H9 (cell line): ENCODE measurements around the gene LRCH1. TPM values are rescaled to one million over a fixed set of nuclear protein-coding genes. Genes with fewer than 3 reads are reported as not detected.

Experiments used
- DNase-seq: peaks from one replicate; pipeline ENCODE4 v3.0.0-alpha.2; 2017
- H2AFZ ChIP-seq: one replicate; pipeline ENCODE4 v1.6.1; 2013; ENCODE audit warnings: mild to moderate bottlenecking, low read length, control low read depth, moderate library complexity
- H2AK5ac ChIP-seq: 2 replicates; pipeline ENCODE4 v1.6.1; 2013; ENCODE audit warnings: low read length, control low read depth, mixed read lengths; ENCODE audit not compliant: insufficient read length
- H2BK120ac ChIP-seq: one replicate; pipeline ENCODE4 v1.6.1; 2013; ENCODE audit warnings: low read depth, mild to moderate bottlenecking, low read length, control low read depth, inconsistent platforms; ENCODE audit not compliant: poor library complexity, severe bottlenecking
- H2BK12ac ChIP-seq: 2 replicates; pipeline ENCODE4 v1.6.1; 2013; ENCODE audit warnings: low read length, control low read depth, mixed read lengths, low read depth; ENCODE audit not compliant: insufficient read length
- H2BK15ac ChIP-seq: 2 replicates; pipeline ENCODE4 v1.6.1; 2013; ENCODE audit warnings: low read depth, low read length, control low read depth
- H2BK20ac ChIP-seq: one replicate; pipeline ENCODE4 v1.6.1; 2013; ENCODE audit warnings: low read depth, mild to moderate bottlenecking, low read length, control low read depth, inconsistent platforms; ENCODE audit not compliant: poor library complexity, severe bottlenecking
- H2BK5ac ChIP-seq: 2 replicates; pipeline ENCODE4 v1.6.1; 2013; ENCODE audit warnings: low read length, control low read depth, mixed read lengths; ENCODE audit not compliant: insufficient read length
- H3K14ac ChIP-seq: 2 replicates; pipeline ENCODE4 v1.6.1; 2013; ENCODE audit warnings: low read length, control low read depth; ENCODE audit not compliant: insufficient read depth
- H3K18ac ChIP-seq: 2 replicates; pipeline ENCODE4 v1.6.1; 2013; ENCODE audit warnings: low read depth, mild to moderate bottlenecking, mixed read lengths, low read length, control low read depth; ENCODE audit not compliant: insufficient read length
- H3K23ac ChIP-seq: 2 replicates; pipeline ENCODE4 v1.6.1; 2013; ENCODE audit warnings: low read length, control low read depth, mixed read lengths, low read depth; ENCODE audit not compliant: insufficient read length
- H3K23me2 ChIP-seq: 2 replicates; pipeline ENCODE4 v1.6.1; 2013; ENCODE audit warnings: low read depth, mild to moderate bottlenecking, mixed read lengths, low read length, control low read depth; ENCODE audit not compliant: insufficient read length, poor library complexity, severe bottlenecking
- H3K27ac ChIP-seq: 2 replicates; pipeline ENCODE4 v1.5.1; 2013; ENCODE audit warnings: low read length, control low read depth, mixed read lengths, low read depth; ENCODE audit not compliant: insufficient read length
- H3K27me3 ChIP-seq: 2 replicates; pipeline ENCODE4 v1.6.1; 2013; ENCODE audit warnings: low read length, control low read depth, inconsistent platforms; ENCODE audit not compliant: insufficient read depth
- H3K4ac ChIP-seq: 2 replicates; pipeline ENCODE4 v1.6.1; 2013; ENCODE audit warnings: low read depth, mild to moderate bottlenecking, control low read depth, inconsistent platforms, low read length, moderate library complexity
- H3K4me1 ChIP-seq: 2 replicates; pipeline ENCODE4 v1.6.1; 2013; ENCODE audit warnings: low read length, control low read depth, inconsistent platforms; ENCODE audit not compliant: insufficient read depth
- H3K4me2 ChIP-seq: 2 replicates; pipeline ENCODE4 v1.6.1; 2013; ENCODE audit warnings: low read length, control low read depth, mixed read lengths; ENCODE audit not compliant: insufficient read length, insufficient read depth
- H3K56ac ChIP-seq: 2 replicates; pipeline ENCODE4 v1.6.1; 2013; ENCODE audit warnings: low read depth, mild to moderate bottlenecking, mixed read lengths, low read length, control low read depth; ENCODE audit not compliant: insufficient read length
- H3K79me1 ChIP-seq: 2 replicates; pipeline ENCODE4 v1.6.1; 2013; ENCODE audit warnings: low read depth, mild to moderate bottlenecking, moderate library complexity, low read length, control low read depth, inconsistent platforms; ENCODE audit not compliant: insufficient read depth, poor library complexity, severe bottlenecking
- H3K79me2 ChIP-seq: 2 replicates; pipeline ENCODE4 v1.6.1; 2013; ENCODE audit warnings: low read length, control low read depth, inconsistent platforms; ENCODE audit not compliant: insufficient read depth
- H3K9ac ChIP-seq: 2 replicates; pipeline ENCODE4 v1.6.1; 2013; ENCODE audit warnings: low read length, control low read depth, mixed read lengths; ENCODE audit not compliant: insufficient read length; ENCODE audit errors: extremely low read depth
- H3K9me3 ChIP-seq: one replicate; pipeline ENCODE4 v1.6.1; 2013; ENCODE audit warnings: low read depth, low read length, inconsistent platforms; ENCODE audit not compliant: control insufficient read depth
- H3T11ph ChIP-seq: one replicate; pipeline ENCODE4 v1.6.1; 2013; ENCODE audit warnings: mild to moderate bottlenecking, low read length, control low read depth, inconsistent platforms
- H4K20me1 ChIP-seq: one replicate; pipeline ENCODE4 v1.6.1; 2013; ENCODE audit not compliant: control insufficient read depth, insufficient read length, insufficient read depth
- H4K5ac ChIP-seq: 2 replicates; pipeline ENCODE4 v1.6.1; 2013; ENCODE audit warnings: low read depth, mild to moderate bottlenecking, mixed read lengths, low read length, control low read depth; ENCODE audit not compliant: insufficient read length
- H4K8ac ChIP-seq: replicated peaks from 2 replicates; pipeline ENCODE4 v1.6.1; 2013; ENCODE audit warnings: low read length, control low read depth, mixed read lengths, low read depth; ENCODE audit not compliant: insufficient read length
- H4K91ac ChIP-seq: 2 replicates; pipeline ENCODE4 v1.6.1; 2013; ENCODE audit warnings: low read depth, mild to moderate bottlenecking, moderate library complexity, mixed read lengths, low read length, control low read depth; ENCODE audit not compliant: insufficient read length
- H3K27ac Mint-ChIP-seq, 3 experiments: 2 replicates in 2 of 3; 3 replicates in 1 of 3; pipeline ENCODE4 v1.8.0; 2020 to 2021; ENCODE audit warnings: mixed read lengths in 3 of 3, mild to moderate bottlenecking in 1 of 3, moderate library complexity in 1 of 3
- H3K27me3 Mint-ChIP-seq: 2 replicates; pipeline ENCODE4 v1.8.0; 2021; ENCODE audit warnings: low read depth, mild to moderate bottlenecking, moderate library complexity, mixed read lengths
- H3K36me3 Mint-ChIP-seq, 3 experiments: 2 replicates in 2 of 3; 3 replicates in 1 of 3; pipeline ENCODE4 v1.8.0; 2020 to 2021; ENCODE audit warnings: low read depth in 3 of 3, mixed read lengths in 3 of 3; ENCODE audit not compliant: insufficient read depth in 1 of 3
- H3K4me1 Mint-ChIP-seq, 2 experiments: 2 replicates each; pipeline ENCODE4 v1.8.0; 2020; ENCODE audit warnings: mixed read lengths in 2 of 2
- H3K4me3 Mint-ChIP-seq, 2 experiments: 2 replicates in 1 of 2; 3 replicates in 1 of 2; pipeline ENCODE4 v1.8.0; 2020 to 2021; ENCODE audit warnings: mild to moderate bottlenecking in 2 of 2, mixed read lengths in 2 of 2, moderate library complexity in 1 of 2
- H3K9me3 Mint-ChIP-seq, 2 experiments: 2 replicates in 1 of 2; 3 replicates in 1 of 2; pipeline ENCODE4 v1.8.0; 2020; ENCODE audit warnings: mild to moderate bottlenecking in 2 of 2, mixed read lengths in 2 of 2, moderate library complexity in 1 of 2
- CTCF ChIP-seq: fragments of 200-600 bp; sonication (generic); conservative IDR thresholded peaks from 3 replicates; pipeline ENCODE4 v1.8.0; 2021; ENCODE audit warnings: antibody characterized with exemption, mild to moderate bottlenecking
- WGBS: extraction: QIAGEN DNeasy Blood & Tissue Kit; methylation state at CpG from one replicate; pipeline ENCODE4 v1.1.7; 2013; ENCODE audit warnings: missing lambda C conversion rate, low lambda C conversion rate, mixed read lengths; ENCODE audit not compliant: insufficient read length; ENCODE audit errors: extremely low coverage; 5-methylcytosine and 5-hydroxymethylcytosine counted together
- total RNA-seq: library from RNA; stranded (reverse); gene quantifications from 2 replicates; pipeline ENCODE4 v1.2.1, GENCODE V29; 2021

The LRCH1 gene
- total RNA-seq, 1 experiment from 2014 or later, result 8.0 TPM

GRCh38 chr13:46627462-46627861 is 74.5 kb downstream of the LRCH1 start:
- H2AK5ac ChIP-seq, result no peak overlapping the region
- no peaks in the 10 kb centered on the region for H3K9me3 Mint-ChIP-seq
- no peak overlapping the region for H4K91ac ChIP-seq
- H3K23ac ChIP-seq, result no peak overlapping the region
- H2BK120ac ChIP-seq, result no peak overlapping the region
- no peak for DNase-seq
- H3K79me2 ChIP-seq, result peaks cover 3% of the 10 kb centered on the region; the same call in 1 of the 2 replicates
- no peaks in the 10 kb centered on the region for H3K23me2 ChIP-seq
- H3K18ac ChIP-seq, result no peak overlapping the region
- no peak overlapping the region for H2BK20ac ChIP-seq
- H4K20me1 ChIP-seq, result no peaks in the 10 kb centered on the region
- no peak overlapping the region for H3K56ac ChIP-seq
- no peak overlapping the region for H3K4me3 Mint-ChIP-seq
- H2BK5ac ChIP-seq, result no peak overlapping the region
- no CpG with 5 or more reads among the region's 4 CpGs for WGBS
- no peak overlapping the region for H3K27ac ChIP-seq
- peaks cover 7% of the 10 kb centered on the region for H3K79me1 ChIP-seq
- H3K4me1 Mint-ChIP-seq, result peaks cover 42 to 49% of the 10 kb centered on the region in 2 experiments
- no peaks in the 10 kb centered on the region; a peak in 1 of 7 replicates for H3K36me3 Mint-ChIP-seq
- H3K9me3 ChIP-seq, result no peaks in the 10 kb centered on the region
- H2AFZ ChIP-seq, result no peak overlapping the region
- H3T11ph ChIP-seq, result no peak overlapping the region
- no peak overlapping the region for H2BK15ac ChIP-seq
- no peaks in the 10 kb centered on the region for H3K27me3 ChIP-seq
- H4K5ac ChIP-seq, result no peak overlapping the region
- H3K9ac ChIP-seq, result no peak overlapping the region
- H4K8ac ChIP-seq, result no peak overlapping the region
- H3K14ac ChIP-seq, result no peak overlapping the region
- H3K4me1 ChIP-seq, result peaks cover 8% of the 10 kb centered on the region
- H3K4me2 ChIP-seq, result no peak overlapping the region
- H3K27ac Mint-ChIP-seq, result no peak overlapping the region
- no peak overlapping the region for H2BK12ac ChIP-seq
- no peak overlapping the region for H3K4ac ChIP-seq
- no peaks in the 10 kb centered on the region for H3K27me3 Mint-ChIP-seq
- TF ChIP-seq CTCF, result no peak
